H9 (cell line): ENCODE measurements around the gene CCDC80. TPM values are rescaled to one million over a fixed set of nuclear protein-coding genes. Genes with fewer than 3 reads are reported as not detected.

Experiments used
- DNase-seq: peaks from one replicate; pipeline ENCODE4 v3.0.0-alpha.2; 2017
- H2AFZ ChIP-seq: one replicate; pipeline ENCODE4 v1.6.1; 2013; ENCODE audit warnings: mild to moderate bottlenecking, low read length, control low read depth, moderate library complexity
- H2AK5ac ChIP-seq: 2 replicates; pipeline ENCODE4 v1.6.1; 2013; ENCODE audit warnings: low read length, control low read depth, mixed read lengths; ENCODE audit not compliant: insufficient read length
- H2BK120ac ChIP-seq: one replicate; pipeline ENCODE4 v1.6.1; 2013; ENCODE audit warnings: low read depth, mild to moderate bottlenecking, low read length, control low read depth, inconsistent platforms; ENCODE audit not compliant: poor library complexity, severe bottlenecking
- H2BK12ac ChIP-seq: 2 replicates; pipeline ENCODE4 v1.6.1; 2013; ENCODE audit warnings: low read length, control low read depth, mixed read lengths, low read depth; ENCODE audit not compliant: insufficient read length
- H2BK15ac ChIP-seq: 2 replicates; pipeline ENCODE4 v1.6.1; 2013; ENCODE audit warnings: low read depth, low read length, control low read depth
- H2BK20ac ChIP-seq: one replicate; pipeline ENCODE4 v1.6.1; 2013; ENCODE audit warnings: low read depth, mild to moderate bottlenecking, low read length, control low read depth, inconsistent platforms; ENCODE audit not compliant: poor library complexity, severe bottlenecking
- H2BK5ac ChIP-seq: 2 replicates; pipeline ENCODE4 v1.6.1; 2013; ENCODE audit warnings: low read length, control low read depth, mixed read lengths; ENCODE audit not compliant: insufficient read length
- H3K14ac ChIP-seq: 2 replicates; pipeline ENCODE4 v1.6.1; 2013; ENCODE audit warnings: low read length, control low read depth; ENCODE audit not compliant: insufficient read depth
- H3K18ac ChIP-seq: 2 replicates; pipeline ENCODE4 v1.6.1; 2013; ENCODE audit warnings: low read depth, mild to moderate bottlenecking, mixed read lengths, low read length, control low read depth; ENCODE audit not compliant: insufficient read length
- H3K23ac ChIP-seq: 2 replicates; pipeline ENCODE4 v1.6.1; 2013; ENCODE audit warnings: low read length, control low read depth, mixed read lengths, low read depth; ENCODE audit not compliant: insufficient read length
- H3K23me2 ChIP-seq: 2 replicates; pipeline ENCODE4 v1.6.1; 2013; ENCODE audit warnings: low read depth, mild to moderate bottlenecking, mixed read lengths, low read length, control low read depth; ENCODE audit not compliant: insufficient read length, poor library complexity, severe bottlenecking
- H3K27ac ChIP-seq: 2 replicates; pipeline ENCODE4 v1.5.1; 2013; ENCODE audit warnings: low read length, control low read depth, mixed read lengths, low read depth; ENCODE audit not compliant: insufficient read length
- H3K27me3 ChIP-seq: 2 replicates; pipeline ENCODE4 v1.6.1; 2013; ENCODE audit warnings: low read length, control low read depth, inconsistent platforms; ENCODE audit not compliant: insufficient read depth
- H3K4ac ChIP-seq: 2 replicates; pipeline ENCODE4 v1.6.1; 2013; ENCODE audit warnings: low read depth, mild to moderate bottlenecking, control low read depth, inconsistent platforms, low read length, moderate library complexity
- H3K4me1 ChIP-seq: 2 replicates; pipeline ENCODE4 v1.6.1; 2013; ENCODE audit warnings: low read length, control low read depth, inconsistent platforms; ENCODE audit not compliant: insufficient read depth
- H3K4me2 ChIP-seq: 2 replicates; pipeline ENCODE4 v1.6.1; 2013; ENCODE audit warnings: low read length, control low read depth, mixed read lengths; ENCODE audit not compliant: insufficient read length, insufficient read depth
- H3K56ac ChIP-seq: 2 replicates; pipeline ENCODE4 v1.6.1; 2013; ENCODE audit warnings: low read depth, mild to moderate bottlenecking, mixed read lengths, low read length, control low read depth; ENCODE audit not compliant: insufficient read length
- H3K79me1 ChIP-seq: 2 replicates; pipeline ENCODE4 v1.6.1; 2013; ENCODE audit warnings: low read depth, mild to moderate bottlenecking, moderate library complexity, low read length, control low read depth, inconsistent platforms; ENCODE audit not compliant: insufficient read depth, poor library complexity, severe bottlenecking
- H3K79me2 ChIP-seq: 2 replicates; pipeline ENCODE4 v1.6.1; 2013; ENCODE audit warnings: low read length, control low read depth, inconsistent platforms; ENCODE audit not compliant: insufficient read depth
- H3K9ac ChIP-seq: 2 replicates; pipeline ENCODE4 v1.6.1; 2013; ENCODE audit warnings: low read length, control low read depth, mixed read lengths; ENCODE audit not compliant: insufficient read length; ENCODE audit errors: extremely low read depth
- H3K9me3 ChIP-seq: one replicate; pipeline ENCODE4 v1.6.1; 2013; ENCODE audit warnings: low read depth, low read length, inconsistent platforms; ENCODE audit not compliant: control insufficient read depth
- H3T11ph ChIP-seq: one replicate; pipeline ENCODE4 v1.6.1; 2013; ENCODE audit warnings: mild to moderate bottlenecking, low read length, control low read depth, inconsistent platforms
- H4K20me1 ChIP-seq: one replicate; pipeline ENCODE4 v1.6.1; 2013; ENCODE audit not compliant: control insufficient read depth, insufficient read length, insufficient read depth
- H4K5ac ChIP-seq: 2 replicates; pipeline ENCODE4 v1.6.1; 2013; ENCODE audit warnings: low read depth, mild to moderate bottlenecking, mixed read lengths, low read length, control low read depth; ENCODE audit not compliant: insufficient read length
- H4K8ac ChIP-seq: replicated peaks from 2 replicates; pipeline ENCODE4 v1.6.1; 2013; ENCODE audit warnings: low read length, control low read depth, mixed read lengths, low read depth; ENCODE audit not compliant: insufficient read length
- H4K91ac ChIP-seq: 2 replicates; pipeline ENCODE4 v1.6.1; 2013; ENCODE audit warnings: low read depth, mild to moderate bottlenecking, moderate library complexity, mixed read lengths, low read length, control low read depth; ENCODE audit not compliant: insufficient read length
- H3K27ac Mint-ChIP-seq, 3 experiments: 2 replicates in 2 of 3; 3 replicates in 1 of 3; pipeline ENCODE4 v1.8.0; 2020 to 2021; ENCODE audit warnings: mixed read lengths in 3 of 3, mild to moderate bottlenecking in 1 of 3, moderate library complexity in 1 of 3
- H3K27me3 Mint-ChIP-seq: 2 replicates; pipeline ENCODE4 v1.8.0; 2021; ENCODE audit warnings: low read depth, mild to moderate bottlenecking, moderate library complexity, mixed read lengths
- H3K36me3 Mint-ChIP-seq, 3 experiments: 2 replicates in 2 of 3; 3 replicates in 1 of 3; pipeline ENCODE4 v1.8.0; 2020 to 2021; ENCODE audit warnings: low read depth in 3 of 3, mixed read lengths in 3 of 3; ENCODE audit not compliant: insufficient read depth in 1 of 3
- H3K4me1 Mint-ChIP-seq, 2 experiments: 2 replicates each; pipeline ENCODE4 v1.8.0; 2020; ENCODE audit warnings: mixed read lengths in 2 of 2
- H3K4me3 Mint-ChIP-seq, 2 experiments: 2 replicates in 1 of 2; 3 replicates in 1 of 2; pipeline ENCODE4 v1.8.0; 2020 to 2021; ENCODE audit warnings: mild to moderate bottlenecking in 2 of 2, mixed read lengths in 2 of 2, moderate library complexity in 1 of 2
- H3K9me3 Mint-ChIP-seq, 2 experiments: 2 replicates in 1 of 2; 3 replicates in 1 of 2; pipeline ENCODE4 v1.8.0; 2020; ENCODE audit warnings: mild to moderate bottlenecking in 2 of 2, mixed read lengths in 2 of 2, moderate library complexity in 1 of 2
- CTCF ChIP-seq: fragments of 200-600 bp; sonication (generic); conservative IDR thresholded peaks from 3 replicates; pipeline ENCODE4 v1.8.0; 2021; ENCODE audit warnings: antibody characterized with exemption, mild to moderate bottlenecking
- WGBS: extraction: QIAGEN DNeasy Blood & Tissue Kit; methylation state at CpG from one replicate; pipeline ENCODE4 v1.1.7; 2013; ENCODE audit warnings: missing lambda C conversion rate, low lambda C conversion rate, mixed read lengths; ENCODE audit not compliant: insufficient read length; ENCODE audit errors: extremely low coverage; 5-methylcytosine and 5-hydroxymethylcytosine counted together
- total RNA-seq: library from RNA; stranded (reverse); gene quantifications from 2 replicates; pipeline ENCODE4 v1.2.1, GENCODE V29; 2021

Gene CCDC80
- total RNA-seq, 1 experiment from 2014 or later: 5.4 TPM

- Histone ChIP-seq H3K56ac (no peak overlapping the region), H3K4me2 (no peak overlapping the region), H3K79me1 (no peaks in the 10 kb centered on the region), H2BK5ac (no peak overlapping the region), H2BK120ac (no peak overlapping the region), H3K4me1 (peaks cover 7% of the 10 kb centered on the region; the same call in 1 of the 2 replicates), H2BK20ac (no peak overlapping the region), H3T11ph (no peak overlapping the region), H3K18ac (no peak overlapping the region), H3K9me3 (no peaks in the 10 kb centered on the region), H3K9ac (no peak overlapping the region), H2AFZ (no peak overlapping the region), H3K23me2 (no peaks in the 10 kb centered on the region), H4K8ac (no peak overlapping the region), H3K23ac (no peak overlapping the region), H2AK5ac (no peak overlapping the region), H2BK15ac (no peak overlapping the region), H4K91ac (no peak overlapping the region), H4K5ac (no peak overlapping the region), H3K79me2 (no peaks in the 10 kb centered on the region), H3K27ac (no peak overlapping the region), H3K27me3 (no peaks in the 10 kb centered on the region), H3K14ac (no peak overlapping the region), H3K4ac (no peak overlapping the region), H2BK12ac (no peak overlapping the region), H4K20me1 (no peaks in the 10 kb centered on the region)
- WGBS: no CpG with 5 or more reads among the region's 3 CpGs
- peaks cover 0 to under 1% (median 0%) of the 10 kb centered on the region in 3 experiments; a peak in 1 of 7 replicates for H3K36me3 Mint-ChIP-seq
- no peaks in the 10 kb centered on the region; the same call in none of the 2 replicates for H3K27me3 Mint-ChIP-seq
- H3K4me3 Mint-ChIP-seq: no peak overlapping the region
- no peaks in the 10 kb centered on the region for H3K9me3 Mint-ChIP-seq
- H3K27ac Mint-ChIP-seq: no peak overlapping the region
- no peak for DNase-seq
- no peak for TF ChIP-seq CTCF
- peaks cover 26 to 35% of the 10 kb centered on the region in 2 experiments for H3K4me1 Mint-ChIP-seq
These were observed 46.3 kb upstream of the CCDC80 start for GRCh38 chr3:112687211-112687610.
